Measurements from ENCODE around the gene SPDYE4.

SPDYE4 gene

GRCh38 chr17:8705427-8705826 lies 52.9 kb downstream of the SPDYE4 start:
- no peaks in the 10 kb centered on the region for H3K4me1 ChIP-seq (ENCODE audit: control insufficient read depth, low read length)
- no peaks in the 10 kb centered on the region for H4K20me1 ChIP-seq (ENCODE audit: control insufficient read depth, insufficient read depth, low read depth, low read length)
- no peak overlapping the region for H3K4me3 ChIP-seq (ENCODE audit: low read length)
- H3F3A ChIP-seq (ENCODE audit: control insufficient read depth, insufficient read depth) = no peaks in the 10 kb centered on the region
- H3K9me2 ChIP-seq (replicated peaks; ENCODE audit: control insufficient read depth, low read length) = no peaks in the 10 kb centered on the region
- no peak overlapping the region for H3K4me2 ChIP-seq (ENCODE audit: low read length)
- H3K9me3 ChIP-seq (ENCODE audit: control insufficient read depth, insufficient read depth, low read length) = no peaks in the 10 kb centered on the region
- no peaks in the 10 kb centered on the region for H3K79me2 ChIP-seq (ENCODE audit: control insufficient read depth, low read length)
- H3K27ac ChIP-seq (ENCODE audit: low read depth, low read length) = no peak overlapping the region
- TF ChIP-seq EZH2phosphoT487 (IDR thresholded peaks at IDR 0.05; ENCODE audit: borderline replicate concordance, low read length) (no peak), CTCF (IDR thresholded peaks at IDR 0.05; ENCODE audit: low read depth, low read length, poor library complexity, severe bottlenecking) (no peak)
- no peaks in the 10 kb centered on the region for H3K27me3 ChIP-seq (ENCODE audit: control insufficient read depth, low read length)
- no peaks in the 10 kb centered on the region for H3K36me3 ChIP-seq (ENCODE audit: control insufficient read depth, low read length)

GRCh38 chr17:8703001-8703400 lies 55.3 kb downstream of the SPDYE4 start:
- no peak for TF ChIP-seq EZH2phosphoT487 (IDR thresholded peaks at IDR 0.05; ENCODE audit: borderline replicate concordance, low read length)
- no peak for TF ChIP-seq CTCF (IDR thresholded peaks at IDR 0.05; ENCODE audit: low read depth, low read length, poor library complexity, severe bottlenecking)
- H3K4me1 ChIP-seq (ENCODE audit: control insufficient read depth, low read length) = no peaks in the 10 kb centered on the region
- H3K9me2 ChIP-seq (replicated peaks; ENCODE audit: control insufficient read depth, low read length) = no peaks in the 10 kb centered on the region
- no peaks in the 10 kb centered on the region for H3K9me3 ChIP-seq (ENCODE audit: control insufficient read depth, insufficient read depth, low read length)
- no peaks in the 10 kb centered on the region for H3K27me3 ChIP-seq (ENCODE audit: control insufficient read depth, low read length)
- no peaks in the 10 kb centered on the region for H3K36me3 ChIP-seq (ENCODE audit: control insufficient read depth, low read length)
- no peak overlapping the region for H3K4me3 ChIP-seq (ENCODE audit: low read length)
- H3K4me2 ChIP-seq (ENCODE audit: low read length) = no peak overlapping the region
- no peak overlapping the region for H3K27ac ChIP-seq (ENCODE audit: low read depth, low read length)
- H4K20me1 ChIP-seq (ENCODE audit: control insufficient read depth, insufficient read depth, low read depth, low read length) = no peaks in the 10 kb centered on the region
- no peaks in the 10 kb centered on the region for H3K79me2 ChIP-seq (ENCODE audit: control insufficient read depth, low read length)
- H3F3A ChIP-seq (ENCODE audit: control insufficient read depth, insufficient read depth) = no peaks in the 10 kb centered on the region

- TF ChIP-seq CTCF (IDR thresholded peaks at IDR 0.05; ENCODE audit: low read depth, low read length, poor library complexity, severe bottlenecking) (no peak), EZH2phosphoT487 (IDR thresholded peaks at IDR 0.05; ENCODE audit: borderline replicate concordance, low read length) (no peak)
- Histone ChIP-seq H3K4me3 (ENCODE audit: low read length) (no peak overlapping the region), H3K4me2 (ENCODE audit: low read length) (no peak overlapping the region), H3K36me3 (ENCODE audit: control insufficient read depth, low read length) (no peaks in the 10 kb centered on the region), H3K4me1 (ENCODE audit: control insufficient read depth, low read length) (no peaks in the 10 kb centered on the region), H4K20me1 (ENCODE audit: control insufficient read depth, insufficient read depth, low read depth, low read length) (no peaks in the 10 kb centered on the region), H3K27ac (ENCODE audit: low read depth, low read length) (no peak overlapping the region), H3K27me3 (ENCODE audit: control insufficient read depth, low read length) (no peaks in the 10 kb centered on the region), H3K9me3 (ENCODE audit: control insufficient read depth, insufficient read depth, low read length) (no peaks in the 10 kb centered on the region), H3K79me2 (ENCODE audit: control insufficient read depth, low read length) (no peaks in the 10 kb centered on the region), H3K9me2 (replicated peaks; ENCODE audit: control insufficient read depth, low read length) (no peaks in the 10 kb centered on the region), H3F3A (ENCODE audit: control insufficient read depth, insufficient read depth) (no peaks in the 10 kb centered on the region)
These were observed 56.6 kb downstream of the SPDYE4 start for GRCh38 chr17:8701754-8702153.

- Histone ChIP-seq H3F3A (ENCODE audit: control insufficient read depth, insufficient read depth) (no peaks in the 10 kb centered on the region), H3K4me3 (ENCODE audit: low read length) (no peak overlapping the region), H4K20me1 (ENCODE audit: control insufficient read depth, insufficient read depth, low read depth, low read length) (no peaks in the 10 kb centered on the region), H3K4me2 (ENCODE audit: low read length) (no peak overlapping the region), H3K9me2 (replicated peaks; ENCODE audit: control insufficient read depth, low read length) (no peaks in the 10 kb centered on the region), H3K27ac (ENCODE audit: low read depth, low read length) (no peak overlapping the region), H3K79me2 (ENCODE audit: control insufficient read depth, low read length) (no peaks in the 10 kb centered on the region), H3K36me3 (ENCODE audit: control insufficient read depth, low read length) (no peaks in the 10 kb centered on the region), H3K9me3 (ENCODE audit: control insufficient read depth, insufficient read depth, low read length) (no peaks in the 10 kb centered on the region), H3K27me3 (ENCODE audit: control insufficient read depth, low read length) (no peaks in the 10 kb centered on the region), H3K4me1 (ENCODE audit: control insufficient read depth, low read length) (no peaks in the 10 kb centered on the region)
- TF ChIP-seq EZH2phosphoT487 (IDR thresholded peaks at IDR 0.05; ENCODE audit: borderline replicate concordance, low read length) = no peak
- no peak for TF ChIP-seq CTCF (IDR thresholded peaks at IDR 0.05; ENCODE audit: low read depth, low read length, poor library complexity, severe bottlenecking)
These were observed 57.1 kb downstream of the SPDYE4 start for GRCh38 chr17:8701221-8701620.

All from DOHH2 (cell line).